Suppressor macrophage (primary cell): ENCODE results near the gene PKN3.
A peak's percentile ranks its signal among the peaks of the same experiment; 100 is the strongest.

Experiments
- DNase-seq, 4 experiments: peaks; one replicate each; pipeline ENCODE4 v3.0.0-alpha.2; 2020 to 2022

The PKN3 gene

GRCh38 chr9:128718047-128718446, 15.7 kb downstream of the PKN3 start:
- DNase-seq: no peak

- no peak for DNase-seq
These were observed 16.2 kb downstream of the PKN3 start for GRCh38 chr9:128718475-128718874.

GRCh38 chr9:128719919-128720605, 17.8 kb downstream of the PKN3 start:
- DNase-seq: no peak

- DNase-seq: no peak
These were observed 18.7 kb downstream of the PKN3 start for GRCh38 chr9:128720841-128721486.

GRCh38 chr9:128721487-128722010, 19.2 kb downstream of the PKN3 start:
- DNase-seq: no peak

GRCh38 chr9:128722380-128723351, 20.4 kb downstream of the PKN3 start:
- no peak for DNase-seq

GRCh38 chr9:128723352-128723865, 21.1 kb downstream of the PKN3 start:
- DNase-seq: peak in 2 of 4 experiments; percentile 2 to 13

- DNase-seq: peak; percentile 98 to 99 (median 99)
These were observed 21.8 kb downstream of the PKN3 start, which contains the start of gene ZDHHC12 for GRCh38 chr9:128723866-128724743. Gene ZDHHC12 (minus strand): TSS chr9:128724127. CDS start chr9:128724093, 34 bp downstream.

GRCh38 chr9:128724744-128725211, 22.5 kb downstream of the PKN3 start:
- peak; percentile 72 to 85 (median 82) for DNase-seq

GRCh38 chr9:128727640-128728248, 25.4 kb downstream of the PKN3 start:
- DNase-seq: no peak

- DNase-seq: no peak
These were observed 26.0 kb downstream of the PKN3 start for GRCh38 chr9:128728298-128728697.

- DNase-seq: no peak
These were observed 27.0 kb downstream of the PKN3 start for GRCh38 chr9:128729302-128729701.

- no peak for DNase-seq
These were observed 27.6 kb downstream of the PKN3 start for GRCh38 chr9:128729766-128730517.

- DNase-seq: no peak
These were observed 28.8 kb downstream of the PKN3 start for GRCh38 chr9:128731093-128731492.

GRCh38 chr9:128731691-128732090, 29.4 kb downstream of the PKN3 start:
- no peak for DNase-seq

GRCh38 chr9:128732576-128732975, 30.3 kb downstream of the PKN3 start:
- DNase-seq: no peak

GRCh38 chr9:128733256-128733655, 31.0 kb downstream of the PKN3 start:
- DNase-seq: peak; percentile 76 to 81 (median 78)

GRCh38 chr9:128735373-128735772, 33.1 kb downstream of the PKN3 start:
- no peak for DNase-seq

GRCh38 chr9:128742401-128742800, 40.1 kb downstream of the PKN3 start:
- no peak for DNase-seq

- DNase-seq: no peak
These were observed 41.1 kb downstream of the PKN3 start for GRCh38 chr9:128743421-128743820.
